ENCODE results near the gene DLG5.
"Not testable (repeated sequence)": the region's sequence is repeated elsewhere in the genome, so short reads cannot be mapped to it uniquely, and the experiment has no call there.

Gene DLG5

GRCh38 chr10:77789861-77790260, 136.7 kb downstream of the DLG5 start:
- DNase-seq = no peak

GRCh38 chr10:77789016-77789415, 137.5 kb downstream of the DLG5 start:
- no peak for DNase-seq

GRCh38 chr10:77788496-77789010, 138.0 kb downstream of the DLG5 start:
- DNase-seq = no peak

- DNase-seq = no peak
Observed at GRCh38 chr10:77787440-77787839, 139.1 kb downstream of the DLG5 start.

DNA sequence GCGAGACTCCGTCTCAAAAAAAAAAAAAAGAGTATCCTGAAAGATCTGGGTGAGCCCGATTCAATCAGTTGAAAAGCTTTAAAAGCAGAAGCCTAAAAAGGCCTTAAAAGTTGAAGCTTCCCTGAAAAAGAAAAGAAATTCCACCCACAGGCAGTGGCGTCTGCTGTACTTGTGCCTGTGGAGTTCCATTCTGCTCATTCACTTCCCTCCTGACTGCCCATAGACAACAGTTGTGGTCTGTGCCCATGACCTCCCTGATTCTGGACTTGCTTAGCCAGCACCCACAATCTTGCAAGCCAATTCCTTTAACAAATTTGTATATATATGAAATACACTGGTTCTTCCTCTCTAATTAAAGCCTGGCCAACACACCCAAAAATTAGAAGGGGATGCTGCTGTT, 141.7 kb downstream of the DLG5 start:
- no peak for DNase-seq

GRCh38 chr10:77782328-77783061, 144.1 kb downstream of the DLG5 start:
- DNase-seq = no peak

DNA sequence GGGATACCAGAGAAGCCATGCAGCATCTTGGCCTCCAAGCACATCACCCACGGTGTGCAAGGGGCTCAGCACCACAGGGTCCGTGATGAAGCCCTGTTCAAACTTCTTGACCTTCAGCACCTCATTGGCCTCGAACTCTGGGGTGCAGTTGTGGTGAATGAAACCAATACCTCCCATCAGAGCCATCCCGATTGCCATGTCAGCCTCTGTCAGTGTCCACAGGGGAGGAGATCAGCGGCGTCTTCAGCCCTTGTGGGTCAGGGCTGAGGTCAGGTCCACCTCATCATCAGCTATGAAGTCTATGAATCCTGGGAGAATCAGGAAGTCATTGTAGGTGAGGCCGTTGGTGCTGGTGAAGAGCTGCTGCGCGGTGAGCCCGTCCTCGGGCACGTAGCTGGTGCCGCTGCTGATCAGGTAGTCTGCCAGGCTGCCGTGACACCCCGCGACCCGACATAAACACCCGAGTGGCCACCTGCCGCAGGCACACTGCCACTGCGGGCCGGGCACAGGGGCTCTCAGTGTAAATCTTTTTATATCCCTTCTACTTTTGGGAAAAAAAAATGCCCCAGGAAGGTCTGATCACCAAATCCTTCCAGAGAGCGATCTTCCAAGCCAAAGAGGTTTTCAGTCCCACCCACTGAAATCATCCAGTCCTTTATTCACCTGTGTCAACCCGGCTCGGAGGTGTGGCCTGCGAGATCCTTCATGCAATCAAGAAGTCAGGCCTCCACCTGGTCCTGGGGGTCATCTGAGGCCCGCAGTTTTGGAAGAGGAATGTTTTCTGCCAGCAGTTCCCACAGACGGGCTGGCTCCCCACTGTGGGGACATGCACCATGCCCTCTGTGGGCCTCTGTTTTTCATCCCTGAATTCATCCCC, 144.9 kb downstream of the DLG5 start:
- no peak for DNase-seq

DNA sequence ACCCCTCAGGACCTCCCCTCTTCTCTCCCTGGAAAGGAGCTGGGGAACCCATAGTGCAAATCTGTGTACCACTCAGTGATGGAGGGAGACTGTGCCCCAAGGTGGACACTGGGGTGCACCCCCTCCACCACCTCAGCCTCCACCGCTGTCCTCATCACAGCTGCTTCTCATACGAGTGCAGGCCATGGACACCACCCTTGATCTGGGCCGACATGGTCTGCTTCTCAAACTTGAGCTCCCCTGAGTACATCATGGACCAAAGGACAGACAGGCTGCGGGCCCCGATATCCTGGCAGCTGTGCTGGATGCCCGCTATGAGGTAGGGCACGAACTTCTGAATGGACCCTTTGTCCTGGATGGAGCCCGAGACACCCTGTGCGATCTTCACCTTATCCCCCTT, 146.4 kb downstream of the DLG5 start:
- DNase-seq = no peak

DNA sequence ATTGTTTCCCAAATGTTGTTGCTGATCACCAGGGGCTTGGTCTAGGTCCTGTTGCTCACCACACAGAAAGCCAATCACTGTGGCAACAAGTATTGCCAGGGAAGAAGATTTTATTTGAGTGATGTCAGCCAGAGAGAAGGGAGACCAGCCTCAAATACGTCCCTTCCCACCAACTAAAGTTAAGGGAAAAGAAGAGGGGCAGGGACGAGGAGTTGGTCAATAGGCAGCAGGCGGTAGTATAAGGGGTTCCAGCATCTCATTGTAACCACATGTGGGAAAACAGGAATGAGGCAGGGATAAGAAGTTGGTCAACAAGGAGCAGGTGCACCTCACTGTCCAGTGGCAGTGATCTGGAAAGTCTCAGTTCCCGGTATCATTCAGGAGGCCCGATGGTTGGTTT, 150.1 kb downstream of the DLG5 start:
- no peak for DNase-seq

GRCh38 chr10:77774940-77775391, 151.6 kb downstream of the DLG5 start:
- DNase-seq = no peak

- no peak for DNase-seq
Observed at GRCh38 chr10:77773631-77774426, 152.7 kb downstream of the DLG5 start.

DNA sequence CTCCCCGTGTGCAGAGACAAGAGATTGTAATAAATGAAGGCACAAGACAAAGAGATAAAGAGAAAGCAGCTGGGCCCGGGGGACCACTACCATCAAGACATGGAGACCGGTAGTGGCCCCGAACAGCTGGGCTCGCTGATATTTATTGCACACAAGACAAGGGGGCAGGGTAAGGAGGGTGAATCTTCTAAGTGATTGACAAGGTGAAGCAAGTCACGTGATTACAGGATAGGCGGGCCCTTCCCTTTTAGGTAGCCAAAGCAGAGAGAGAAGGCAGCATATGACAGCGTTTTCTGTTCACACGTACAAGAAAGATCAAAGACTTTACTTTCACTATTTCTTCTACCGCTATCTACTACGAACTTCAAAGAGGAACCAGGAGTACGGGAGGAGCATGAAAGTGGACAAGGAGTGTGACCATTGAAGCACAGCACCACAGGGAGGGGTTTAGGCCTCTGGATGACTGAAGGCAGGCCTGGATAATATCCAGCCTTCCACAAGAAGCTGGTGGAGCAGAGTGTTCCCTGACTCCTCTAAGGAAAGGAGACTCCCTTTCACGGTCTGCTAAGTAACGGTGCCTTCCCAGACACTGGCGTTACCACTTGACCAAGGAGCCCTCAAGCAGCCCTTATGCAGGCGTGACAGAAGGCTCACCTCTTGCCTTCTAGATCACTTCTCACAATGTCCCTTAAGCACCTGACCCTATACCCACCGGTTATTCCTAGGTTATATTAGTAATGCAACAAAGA, 153.5 kb downstream of the DLG5 start:
- DNase-seq = not testable (repeated sequence)

GRCh38 chr10:77771851-77772250, 154.7 kb downstream of the DLG5 start:
- DNase-seq = no peak

DNA sequence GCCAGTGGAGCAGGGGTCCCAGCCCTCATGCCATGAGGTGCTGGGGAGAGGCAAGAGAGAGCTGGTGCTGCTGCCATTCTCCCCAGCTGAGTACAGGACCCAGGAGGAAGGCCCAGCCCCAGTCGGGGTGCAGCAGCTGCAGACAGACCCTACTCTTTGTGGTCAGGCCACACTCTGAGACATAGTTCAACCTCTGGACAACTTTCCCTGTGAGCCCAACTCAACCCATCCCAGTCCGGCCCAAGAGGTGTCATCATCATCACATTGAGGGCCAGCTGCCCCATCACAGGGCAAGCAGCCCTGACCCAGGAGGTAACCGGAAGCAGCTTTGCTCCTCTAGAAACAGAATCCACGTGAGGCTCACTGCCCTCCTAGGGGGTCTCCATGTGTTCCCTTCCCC, 155.1 kb downstream of the DLG5 start:
- no peak for DNase-seq

DNA sequence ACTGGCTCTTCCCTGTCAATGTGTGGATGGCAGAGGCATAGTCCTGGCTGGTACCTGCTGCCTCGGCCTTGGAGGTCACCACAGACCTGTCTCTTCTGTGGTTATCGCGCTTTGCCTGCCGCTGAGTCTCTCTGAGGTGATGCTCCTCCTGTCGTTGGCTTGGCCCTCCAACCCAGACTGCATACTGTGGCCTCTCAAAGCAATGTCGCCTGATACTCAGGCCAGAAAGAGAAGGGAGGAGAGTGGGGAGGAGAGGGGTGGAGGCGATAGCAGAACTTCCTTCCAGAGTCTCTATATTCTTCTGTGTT, 155.7 kb downstream of the DLG5 start:
- no peak for DNase-seq

DNA sequence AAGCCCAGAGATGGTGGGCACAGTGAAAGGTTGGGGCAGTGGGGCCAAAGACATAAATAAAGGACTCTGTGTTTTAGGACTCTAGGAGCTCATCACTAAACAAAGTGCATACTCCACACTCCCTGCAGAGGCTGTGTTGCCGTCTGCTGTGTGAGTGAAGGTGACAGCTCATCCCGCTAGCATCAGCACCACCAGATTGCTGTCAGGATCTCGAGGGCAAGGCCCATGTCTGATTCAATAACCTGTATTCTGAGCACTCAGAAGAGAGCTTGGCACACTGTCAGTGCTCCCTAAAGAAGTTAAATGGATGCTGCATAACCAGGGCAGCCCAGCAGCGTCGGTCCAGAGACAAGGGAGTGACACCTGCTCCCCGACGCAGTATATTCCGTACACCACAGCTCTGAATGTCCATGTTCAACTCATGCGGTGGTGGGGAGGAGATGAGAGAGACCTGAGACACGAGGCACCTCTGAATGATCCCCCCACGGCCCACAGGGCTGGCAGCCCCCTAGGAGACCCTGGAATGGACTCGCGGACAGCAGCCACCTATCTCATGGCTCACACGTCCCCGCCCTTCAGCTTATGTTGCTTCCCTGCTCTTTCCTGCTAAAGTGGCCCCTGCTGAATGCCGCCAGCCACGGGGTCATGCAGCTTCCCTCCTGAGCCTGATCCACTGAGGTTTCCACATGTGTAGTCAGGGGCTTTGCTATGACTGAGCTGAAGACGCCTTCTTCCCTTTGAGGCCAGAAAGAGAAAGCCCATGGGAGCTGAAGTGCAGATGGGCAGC, 156.3 kb downstream of the DLG5 start:
- no peak for DNase-seq

DNA sequence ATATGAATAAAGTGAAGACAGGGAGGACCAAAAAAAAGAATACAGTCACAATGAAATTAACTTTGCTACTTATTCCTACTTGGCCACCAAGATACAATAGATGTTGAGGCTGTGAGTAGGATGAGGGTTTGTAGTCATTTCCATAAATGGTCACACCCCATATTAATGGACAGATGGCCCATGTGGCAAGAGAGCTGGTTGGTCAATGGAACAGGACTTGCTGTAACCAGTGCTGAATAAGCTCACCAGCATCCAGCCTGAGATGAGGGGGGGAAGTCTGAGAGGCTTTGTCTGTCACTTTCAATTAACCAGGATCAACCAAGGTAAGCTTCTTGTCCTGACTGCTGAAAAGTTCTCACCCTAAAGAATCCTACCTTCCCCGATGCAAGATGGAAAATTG, 158.5 kb downstream of the DLG5 start:
- no peak for DNase-seq

GRCh38 chr10:77763453-77764430, 162.8 kb downstream of the DLG5 start:
- no peak for DNase-seq

DNA sequence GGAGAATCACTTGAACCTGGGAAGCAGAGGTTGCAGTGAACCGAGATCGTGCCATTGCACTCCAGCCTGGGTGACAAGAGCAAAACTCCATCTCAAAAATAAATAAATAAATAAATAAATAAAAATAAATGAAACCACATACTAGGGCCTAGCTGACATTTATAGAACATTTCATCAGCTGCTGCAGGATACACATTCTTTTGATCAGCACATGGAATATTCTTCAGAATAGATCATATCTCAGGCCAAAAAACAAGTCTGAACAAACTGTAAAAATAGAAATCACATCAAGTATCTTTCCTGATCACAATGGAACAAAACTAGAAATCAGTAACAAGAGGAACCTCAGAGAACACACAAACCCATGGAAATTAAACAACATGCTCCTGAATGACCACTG, 168.1 kb downstream of the DLG5 start:
- DNase-seq = not testable (repeated sequence)
